ENCODE data around the gene LHX3. TPM values are rescaled to one million over a fixed set of nuclear protein-coding genes. Genes with fewer than 3 reads are reported as not detected.

Gene LHX3
- total RNA-seq, 1 experiment from 2014 or later, result 0.07 TPM

GRCh38 chr9:136170006-136170901 is 34.7 kb downstream of the LHX3 start:
- Histone ChIP-seq H3K4me3 (ENCODE audit: insufficient read depth, low read depth, low read length) (no peak overlapping the region), H3K27me3 (ENCODE audit: control insufficient read depth, insufficient read depth, low read length) (no peaks in the 10 kb centered on the region), H3K36me3 (replicated peaks; ENCODE audit: control insufficient read depth, insufficient read depth, low read length) (no peaks in the 10 kb centered on the region)
- peak; percentile 95 for DNase-seq

- H3K27me3 ChIP-seq (ENCODE audit: control insufficient read depth, insufficient read depth, low read length), result no peaks in the 10 kb centered on the region
- H3K4me3 ChIP-seq (ENCODE audit: insufficient read depth, low read depth, low read length), result no peak overlapping the region
- H3K36me3 ChIP-seq (replicated peaks; ENCODE audit: control insufficient read depth, insufficient read depth, low read length), result no peaks in the 10 kb centered on the region
- DNase-seq, result no peak
These were observed 35.4 kb downstream of the LHX3 start for GRCh38 chr9:136169495-136169894.

GRCh38 chr9:136163248-136163850 is 41.6 kb downstream of the LHX3 start:
- H3K4me3 ChIP-seq (ENCODE audit: insufficient read depth, low read depth, low read length), result no peak overlapping the region
- H3K27me3 ChIP-seq (ENCODE audit: control insufficient read depth, insufficient read depth, low read length), result no peaks in the 10 kb centered on the region
- no peak for DNase-seq
- no peaks in the 10 kb centered on the region for H3K36me3 ChIP-seq (replicated peaks; ENCODE audit: control insufficient read depth, insufficient read depth, low read length)

GRCh38 chr9:136160995-136161610 is 43.8 kb downstream of the LHX3 start:
- Histone ChIP-seq H3K4me3 (ENCODE audit: insufficient read depth, low read depth, low read length) (no peak overlapping the region), H3K36me3 (replicated peaks; ENCODE audit: control insufficient read depth, insufficient read depth, low read length) (no peaks in the 10 kb centered on the region), H3K27me3 (ENCODE audit: control insufficient read depth, insufficient read depth, low read length) (no peaks in the 10 kb centered on the region)
- DNase-seq, result no peak

- DNase-seq, result peak; percentile 74
- no peak overlapping the region for H3K4me3 ChIP-seq (ENCODE audit: insufficient read depth, low read depth, low read length)
- no peaks in the 10 kb centered on the region for H3K27me3 ChIP-seq (ENCODE audit: control insufficient read depth, insufficient read depth, low read length)
- H3K36me3 ChIP-seq (replicated peaks; ENCODE audit: control insufficient read depth, insufficient read depth, low read length), result no peaks in the 10 kb centered on the region
These were observed 44.5 kb downstream of the LHX3 start for GRCh38 chr9:136160381-136160841.

- no peak for DNase-seq
- no peaks in the 10 kb centered on the region for H3K27me3 ChIP-seq (ENCODE audit: control insufficient read depth, insufficient read depth, low read length)
- H3K4me3 ChIP-seq (ENCODE audit: insufficient read depth, low read depth, low read length), result no peak overlapping the region
- H3K36me3 ChIP-seq (replicated peaks; ENCODE audit: control insufficient read depth, insufficient read depth, low read length), result no peaks in the 10 kb centered on the region
These were observed 45.1 kb downstream of the LHX3 start for GRCh38 chr9:136159851-136160250.

- no peaks in the 10 kb centered on the region for H3K36me3 ChIP-seq (replicated peaks; ENCODE audit: control insufficient read depth, insufficient read depth, low read length)
- no peak overlapping the region for H3K4me3 ChIP-seq (ENCODE audit: insufficient read depth, low read depth, low read length)
- DNase-seq, result no peak
- H3K27me3 ChIP-seq (ENCODE audit: control insufficient read depth, insufficient read depth, low read length), result no peaks in the 10 kb centered on the region
These were observed 47.3 kb downstream of the LHX3 start for GRCh38 chr9:136157477-136158265.

GRCh38 chr9:136156209-136157120 is 48.5 kb downstream of the LHX3 start:
- DNase-seq, result no peak
- Histone ChIP-seq H3K27me3 (ENCODE audit: control insufficient read depth, insufficient read depth, low read length) (no peaks in the 10 kb centered on the region), H3K36me3 (replicated peaks; ENCODE audit: control insufficient read depth, insufficient read depth, low read length) (no peaks in the 10 kb centered on the region), H3K4me3 (ENCODE audit: insufficient read depth, low read depth, low read length) (no peak overlapping the region)

GRCh38 chr9:136155576-136155975 is 49.4 kb downstream of the LHX3 start:
- no peak for DNase-seq
- Histone ChIP-seq H3K36me3 (replicated peaks; ENCODE audit: control insufficient read depth, insufficient read depth, low read length) (no peaks in the 10 kb centered on the region), H3K4me3 (ENCODE audit: insufficient read depth, low read depth, low read length) (no peak overlapping the region), H3K27me3 (ENCODE audit: control insufficient read depth, insufficient read depth, low read length) (peaks cover 2% of the 10 kb centered on the region; the same call in 1 of the 2 replicates)

GRCh38 chr9:136154943-136155342 is 50.0 kb downstream of the LHX3 start:
- Histone ChIP-seq H3K36me3 (replicated peaks; ENCODE audit: control insufficient read depth, insufficient read depth, low read length) (no peaks in the 10 kb centered on the region), H3K27me3 (ENCODE audit: control insufficient read depth, insufficient read depth, low read length) (peaks cover 2% of the 10 kb centered on the region; the same call in 1 of the 2 replicates), H3K4me3 (ENCODE audit: insufficient read depth, low read depth, low read length) (no peak overlapping the region)
- no peak for DNase-seq

- H3K27me3 ChIP-seq (ENCODE audit: control insufficient read depth, insufficient read depth, low read length), result peaks cover 2% of the 10 kb centered on the region; the same call in 1 of the 2 replicates
- H3K4me3 ChIP-seq (ENCODE audit: insufficient read depth, low read depth, low read length), result no peak overlapping the region
- DNase-seq, result no peak
- no peaks in the 10 kb centered on the region for H3K36me3 ChIP-seq (replicated peaks; ENCODE audit: control insufficient read depth, insufficient read depth, low read length)
These were observed 51.4 kb downstream of the LHX3 start for GRCh38 chr9:136153381-136154065.

GRCh38 chr9:136152931-136153330 is 52.0 kb downstream of the LHX3 start:
- DNase-seq, result no peak
- Histone ChIP-seq H3K27me3 (ENCODE audit: control insufficient read depth, insufficient read depth, low read length) (peaks cover 2% of the 10 kb centered on the region; the same call in 1 of the 2 replicates), H3K36me3 (replicated peaks; ENCODE audit: control insufficient read depth, insufficient read depth, low read length) (no peaks in the 10 kb centered on the region), H3K4me3 (ENCODE audit: insufficient read depth, low read depth, low read length) (no peak overlapping the region)

- H3K4me3 ChIP-seq (ENCODE audit: insufficient read depth, low read depth, low read length), result no peak overlapping the region
- no peak for DNase-seq
- peaks cover 2% of the 10 kb centered on the region; the same call in 1 of the 2 replicates for H3K27me3 ChIP-seq (ENCODE audit: control insufficient read depth, insufficient read depth, low read length)
- H3K36me3 ChIP-seq (replicated peaks; ENCODE audit: control insufficient read depth, insufficient read depth, low read length), result no peaks in the 10 kb centered on the region
These were observed 52.4 kb downstream of the LHX3 start for GRCh38 chr9:136152543-136152866.
